CD4-positive, alpha-beta T cell treated with Interleukin-15 for 1 hour (primary cell): ENCODE measurements around the gene PCBP3.
"Not testable (repeated sequence)": the region's sequence is repeated elsewhere in the genome, so short reads cannot be mapped to it uniquely, and the experiment has no call there.

Experiments used
- DNase-seq: peaks from one replicate; pipeline ENCODE4 v3.0.0-alpha.2; 2020

The PCBP3 gene

DNA sequence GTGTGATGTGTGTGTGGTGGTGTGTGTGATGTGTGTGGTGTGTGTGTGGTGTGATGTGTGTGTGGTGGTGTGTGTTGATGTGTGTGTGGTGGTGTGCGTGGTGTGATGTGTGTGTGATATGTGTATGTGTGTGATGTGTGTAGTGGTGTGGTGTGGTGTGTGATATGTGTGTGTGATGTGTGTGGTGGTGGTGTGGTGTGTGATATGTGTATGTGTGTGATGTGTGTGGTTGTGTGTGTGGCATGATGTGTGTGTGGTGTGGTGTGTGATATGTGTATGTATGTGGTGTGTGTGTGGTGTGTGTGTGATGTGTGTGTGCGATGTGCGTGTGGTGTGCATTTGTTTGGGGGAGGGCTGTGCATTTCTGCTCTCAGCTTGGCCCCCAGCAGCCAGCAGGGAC is 7.1 kb upstream of the PCBP3 start:
- no peak for DNase-seq

DNA sequence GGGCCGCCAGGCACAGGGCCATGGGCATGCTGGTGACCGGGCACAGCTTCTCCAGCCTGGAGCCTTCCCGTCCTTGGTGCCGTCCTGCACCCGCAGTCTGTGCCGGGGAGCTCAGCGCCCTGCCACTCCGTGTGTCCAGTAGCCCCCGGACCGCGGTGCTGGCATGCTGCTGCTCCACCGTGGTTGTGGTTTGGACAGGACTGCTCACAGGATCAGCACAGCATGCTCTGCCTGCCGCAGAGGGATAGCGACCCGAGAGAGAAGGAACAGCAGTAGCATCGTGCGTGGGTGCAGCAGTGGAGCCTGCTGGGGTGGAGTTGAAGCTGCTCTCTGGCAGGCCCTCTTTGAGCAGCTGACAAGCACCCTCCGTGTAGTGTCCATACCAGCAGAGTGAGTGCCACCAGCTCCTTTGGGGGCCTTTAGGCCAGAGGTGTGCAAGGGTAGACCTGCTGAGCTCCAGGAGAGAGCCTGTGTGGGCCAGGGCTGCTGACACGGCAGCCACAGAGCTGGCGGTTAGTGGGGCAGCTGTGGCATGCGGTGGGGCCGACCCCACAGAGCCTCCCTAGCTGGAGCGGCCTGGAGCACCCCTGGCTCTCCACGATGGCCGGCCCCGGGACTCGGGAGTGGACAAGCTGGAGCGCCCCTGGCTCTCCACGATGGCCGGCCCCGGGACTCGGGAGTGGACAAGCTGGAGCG is 6.4 kb upstream of the PCBP3 start:
- DNase-seq, result no peak

DNA sequence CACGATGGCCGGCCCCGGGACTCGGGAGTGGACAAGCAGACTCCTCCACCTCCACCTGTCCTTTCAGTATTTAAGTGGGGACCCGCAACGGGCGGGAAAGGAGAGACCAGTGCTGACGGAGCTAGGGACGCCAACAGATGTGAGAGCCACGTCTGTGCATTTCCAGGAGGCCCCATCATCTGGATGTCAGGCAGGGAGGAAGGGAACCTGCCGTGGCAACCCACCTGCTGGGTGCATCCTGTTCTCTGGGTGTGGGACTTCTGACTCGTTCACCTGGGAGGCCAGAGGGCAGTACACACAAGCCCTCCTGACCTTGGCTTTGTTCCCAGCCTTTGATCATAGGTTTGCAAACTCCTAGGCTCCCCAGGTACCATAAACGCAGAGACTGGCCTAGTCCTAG is 5.6 kb upstream of the PCBP3 start:
- no peak for DNase-seq

DNA sequence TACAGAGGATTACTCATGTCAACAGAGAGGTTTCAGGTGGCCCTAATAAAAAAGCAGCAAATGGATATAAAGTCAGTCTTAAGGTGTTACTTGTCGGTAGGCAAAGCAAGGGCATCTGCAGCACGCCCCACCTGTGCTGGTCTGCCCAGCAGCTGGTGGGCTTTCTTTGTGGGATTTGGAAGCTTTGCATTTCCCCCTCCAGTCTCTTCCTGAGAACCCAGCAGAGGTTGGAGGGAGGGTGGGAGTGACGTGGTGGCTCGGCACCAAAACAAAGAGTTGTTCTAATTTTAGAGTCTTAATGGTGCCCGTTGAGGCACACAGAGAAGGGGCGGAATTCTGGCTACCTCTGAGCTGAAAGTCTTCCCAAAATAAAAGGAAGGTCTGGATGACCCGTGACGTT is 4.8 kb upstream of the PCBP3 start:
- DNase-seq, result no peak

DNA sequence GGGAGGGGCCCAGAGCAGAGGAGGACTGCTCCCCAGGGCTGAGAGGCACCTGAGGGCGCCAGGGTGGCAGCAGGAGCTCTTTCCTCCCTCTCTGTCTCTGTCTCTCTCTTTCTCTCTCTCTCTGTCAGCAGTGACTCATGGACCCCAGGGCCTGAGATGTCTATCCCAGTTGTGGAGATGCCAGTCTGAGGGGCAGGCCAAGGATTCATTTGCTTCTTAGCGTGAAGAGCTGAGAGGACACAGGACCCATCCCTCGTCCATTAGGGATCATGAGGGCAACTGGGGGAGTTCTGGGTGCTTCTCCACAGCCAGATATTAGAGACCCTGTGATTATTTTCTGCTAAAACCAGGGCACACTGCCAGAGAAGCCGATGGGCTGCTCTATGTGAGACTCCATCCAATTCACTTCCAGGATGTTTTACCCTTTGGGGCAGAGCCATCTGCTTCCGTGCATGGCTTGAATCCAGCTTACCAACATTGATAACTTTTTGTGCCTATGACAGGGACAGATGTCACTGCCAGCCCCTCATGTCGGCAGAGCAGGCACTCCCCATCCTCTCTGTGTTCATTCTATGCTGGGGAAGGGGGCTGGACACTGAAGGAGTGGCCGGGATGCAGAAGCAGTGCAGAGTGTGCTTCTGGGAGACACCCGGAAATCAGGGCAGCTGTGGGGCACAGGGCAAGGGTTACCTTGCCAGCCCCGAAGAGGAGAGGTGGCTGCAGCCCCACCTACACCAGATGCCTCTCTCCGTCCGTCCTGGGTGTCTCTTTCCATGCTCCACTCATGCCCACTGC is 4.1 kb upstream of the PCBP3 start:
- DNase-seq, result no peak

DNA sequence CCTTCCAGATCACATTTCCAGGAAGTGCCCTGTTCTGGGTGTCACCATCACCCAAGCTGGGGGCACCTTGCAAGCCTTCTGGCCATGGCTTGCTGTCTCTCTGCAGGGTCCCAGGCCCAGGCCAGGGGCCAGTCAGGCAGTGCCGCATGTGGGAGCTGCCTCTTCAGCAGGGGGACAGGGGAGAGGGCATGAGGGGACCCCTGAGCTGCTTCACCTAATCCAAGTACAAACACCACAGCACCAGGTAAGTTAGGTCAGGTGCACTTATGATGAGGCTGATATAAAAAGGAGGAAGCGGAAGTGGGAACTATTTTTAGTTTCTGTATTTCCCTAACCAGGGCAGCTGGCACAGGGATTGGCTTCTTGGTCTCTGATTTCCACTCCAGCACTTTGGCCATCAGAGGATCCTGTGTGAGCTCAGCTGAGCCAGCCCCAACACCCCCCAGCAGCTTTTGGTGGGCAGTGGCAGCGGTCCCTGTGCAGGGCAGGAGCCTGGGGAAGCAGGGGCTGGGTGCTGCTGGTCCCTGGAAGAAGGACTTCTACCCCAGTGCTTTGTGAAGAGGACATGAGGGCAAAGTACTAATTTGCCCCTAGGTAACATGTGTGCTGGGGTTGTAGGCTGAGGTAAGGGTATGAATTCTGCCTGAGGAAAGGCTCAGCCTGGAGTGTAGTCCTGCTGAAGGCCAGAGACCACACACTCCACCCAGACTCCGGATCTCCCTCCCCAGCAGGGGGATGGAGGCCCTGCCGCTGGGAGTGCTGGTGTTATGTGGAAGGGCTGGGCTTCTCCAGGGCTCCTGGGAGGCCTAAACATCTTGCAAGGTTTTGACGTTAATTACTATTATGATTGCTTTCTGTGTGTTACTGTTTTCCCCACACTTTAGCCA is 3.3 kb upstream of the PCBP3 start:
- DNase-seq, result no peak

DNA sequence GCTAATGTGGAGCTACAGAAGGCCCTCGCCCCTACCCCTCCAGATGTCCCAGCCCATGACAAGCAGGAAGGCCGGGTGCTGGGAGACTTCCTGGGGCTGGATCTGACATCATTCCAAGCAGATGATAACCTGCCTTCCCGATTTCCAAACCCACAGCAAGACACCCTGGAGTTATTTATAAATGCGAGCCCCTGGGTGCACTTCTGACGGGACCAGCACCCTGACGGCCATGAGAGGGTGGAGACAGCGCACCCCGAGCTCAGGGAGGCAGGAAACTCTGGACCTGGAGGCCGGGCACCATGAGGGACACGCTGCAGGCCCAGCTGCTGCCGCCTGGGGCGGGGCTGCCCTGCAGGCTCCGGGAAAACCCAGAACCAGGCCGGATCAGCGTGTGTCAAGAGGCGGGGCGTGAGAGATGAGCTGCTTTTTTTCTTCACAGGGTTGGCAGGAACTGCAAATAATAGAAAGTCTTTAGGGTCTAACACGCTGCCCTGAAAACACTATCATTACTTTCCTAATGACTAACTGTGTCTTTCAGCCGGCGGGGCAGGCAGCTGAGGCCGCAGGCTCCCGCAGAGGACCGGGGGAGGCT is 2.5 kb upstream of the PCBP3 start:
- DNase-seq, result no peak

DNA sequence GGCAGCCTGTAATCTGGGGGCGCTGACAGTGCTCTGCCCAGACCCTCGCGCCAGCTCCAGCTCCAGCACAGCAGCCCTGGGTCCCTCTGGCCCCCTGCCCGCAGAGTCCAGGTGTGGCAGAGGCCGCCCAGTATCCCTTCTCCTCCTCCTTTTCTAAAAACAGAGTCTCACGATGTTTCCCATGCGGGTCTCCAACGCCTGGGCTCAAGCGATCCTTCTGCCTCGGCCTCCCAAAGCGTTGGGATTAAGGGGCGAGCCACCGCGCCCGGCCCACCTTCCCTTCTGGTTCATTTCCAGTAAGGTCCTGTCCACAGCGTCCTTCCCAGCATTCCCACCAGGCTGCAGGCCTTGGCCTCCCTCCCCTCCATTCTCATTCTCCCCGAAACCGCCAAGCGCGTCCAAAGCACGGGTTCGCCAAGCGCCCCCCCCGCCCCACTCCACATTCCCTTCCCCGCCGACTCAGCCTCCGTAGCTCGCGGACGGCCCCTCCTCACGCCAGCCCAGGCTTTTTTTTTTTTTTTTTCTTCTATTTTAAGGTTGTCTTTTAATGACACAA is 2.0 kb upstream of the PCBP3 start:
- no peak for DNase-seq

DNA sequence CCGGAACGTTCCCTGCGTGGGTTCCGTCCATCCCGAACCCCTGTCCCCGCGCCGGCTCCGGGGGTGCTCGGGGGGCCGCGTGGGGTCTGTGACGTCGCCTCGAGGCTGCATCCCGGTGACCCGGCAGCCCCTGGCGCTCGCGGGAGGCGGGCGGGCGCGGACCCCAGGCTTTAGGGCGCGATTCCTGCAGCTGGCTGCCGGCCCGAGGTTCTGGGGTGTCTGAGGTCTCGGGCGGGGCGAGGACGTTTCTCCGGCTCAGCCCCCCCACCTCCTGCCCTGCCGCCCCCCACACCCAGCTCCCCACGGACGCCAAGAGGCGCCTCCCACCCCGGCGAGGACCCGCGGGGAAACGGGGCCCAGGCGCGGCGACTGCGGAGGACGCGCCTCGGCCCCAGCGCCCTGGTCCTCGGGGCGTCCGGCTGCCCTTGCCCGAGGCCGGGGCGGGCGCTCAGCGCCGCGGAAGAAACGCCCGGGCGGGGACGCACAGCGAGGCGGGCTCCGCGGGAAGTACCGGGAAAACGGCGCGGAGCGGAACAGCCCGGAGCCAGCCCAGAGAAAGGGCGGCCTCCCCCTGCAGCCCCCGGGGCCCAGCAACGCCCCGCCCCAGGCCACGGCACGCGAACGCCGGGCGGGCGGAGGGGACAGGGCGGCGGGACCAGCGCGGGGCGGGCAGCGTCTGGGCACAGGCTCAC is 1.3 kb upstream of the PCBP3 start:
- DNase-seq, result no peak

DNA sequence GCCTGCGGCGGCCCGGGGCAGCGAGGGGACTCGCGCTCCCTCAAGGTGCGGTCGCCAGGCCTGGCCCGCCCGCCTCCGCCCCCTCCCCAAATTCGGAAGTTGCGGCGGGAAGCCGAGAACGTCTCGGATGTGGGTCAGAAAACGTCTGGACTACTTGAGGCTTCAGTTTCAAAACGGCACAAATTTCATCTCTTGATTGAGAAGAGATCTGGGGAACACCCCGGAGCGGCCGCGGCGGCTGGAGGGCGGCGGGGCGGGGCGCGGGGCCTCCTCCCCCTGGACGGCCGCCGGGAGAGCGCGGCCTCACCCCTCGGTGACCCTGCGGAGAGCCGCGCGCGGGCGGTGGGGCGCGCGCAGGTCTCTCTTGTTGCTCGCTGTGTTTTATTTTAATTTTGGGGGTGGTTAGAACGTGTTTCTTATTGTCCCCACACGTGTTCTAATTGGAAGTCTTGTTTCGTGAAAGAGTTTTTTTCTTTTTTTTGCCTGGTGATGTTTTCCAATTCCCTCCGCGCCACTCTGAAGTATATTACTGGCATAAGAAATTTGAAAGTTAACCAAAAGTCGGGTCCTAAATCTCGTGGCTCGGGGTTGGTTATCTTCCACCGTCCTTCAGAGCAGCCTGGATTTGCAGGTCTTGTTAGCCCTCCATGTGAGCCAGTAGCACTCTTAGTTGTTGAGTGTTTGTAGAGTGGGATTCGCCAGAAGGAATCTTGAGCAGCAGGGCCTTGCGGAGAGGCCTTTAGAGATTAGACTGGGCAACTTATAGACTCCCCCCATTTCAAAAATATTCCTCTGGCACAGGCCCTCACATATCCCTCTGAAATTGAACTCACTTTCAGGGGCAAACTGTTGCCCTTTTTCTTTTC is 749 bp downstream of the PCBP3 start:
- DNase-seq, result no peak

DNA sequence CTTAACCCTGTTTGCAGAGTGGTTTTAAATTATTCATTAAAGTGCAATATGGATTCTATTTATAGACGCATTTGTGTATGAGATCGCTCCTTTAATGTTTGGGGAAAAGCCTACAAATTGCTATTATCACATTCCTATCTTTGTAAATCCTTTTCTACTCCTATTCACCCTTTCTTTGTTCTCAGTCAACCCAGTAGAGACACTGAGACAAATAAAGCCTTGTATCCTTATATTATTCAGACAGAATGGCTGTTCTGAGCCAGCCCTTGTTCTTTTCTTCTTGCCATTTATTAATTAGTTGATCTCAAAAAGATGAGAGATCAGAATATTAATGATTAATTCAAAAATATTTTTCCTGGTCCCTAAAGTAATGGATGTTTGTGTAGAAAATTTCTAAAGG is 8.4 kb downstream of the PCBP3 start:
- no peak for DNase-seq

DNA sequence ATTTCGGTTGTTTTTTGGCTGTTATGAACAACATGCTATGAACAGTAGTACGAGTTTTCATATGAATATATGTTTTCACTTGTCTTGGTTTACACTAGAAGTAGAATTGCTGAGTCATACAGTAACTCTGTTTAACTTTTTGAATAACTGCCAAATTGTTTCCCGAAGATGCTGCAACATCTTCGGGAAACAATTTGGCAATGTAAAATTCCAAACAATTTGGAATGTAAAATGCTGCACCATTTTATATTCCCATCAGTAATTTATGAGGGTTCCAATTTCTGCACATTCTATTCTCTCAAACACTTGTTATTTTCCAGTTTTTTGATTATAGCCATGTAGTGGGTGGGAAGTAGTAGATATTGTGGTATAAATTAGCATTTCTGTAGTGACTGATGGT is 11.6 kb downstream of the PCBP3 start:
- DNase-seq, result no peak

DNA sequence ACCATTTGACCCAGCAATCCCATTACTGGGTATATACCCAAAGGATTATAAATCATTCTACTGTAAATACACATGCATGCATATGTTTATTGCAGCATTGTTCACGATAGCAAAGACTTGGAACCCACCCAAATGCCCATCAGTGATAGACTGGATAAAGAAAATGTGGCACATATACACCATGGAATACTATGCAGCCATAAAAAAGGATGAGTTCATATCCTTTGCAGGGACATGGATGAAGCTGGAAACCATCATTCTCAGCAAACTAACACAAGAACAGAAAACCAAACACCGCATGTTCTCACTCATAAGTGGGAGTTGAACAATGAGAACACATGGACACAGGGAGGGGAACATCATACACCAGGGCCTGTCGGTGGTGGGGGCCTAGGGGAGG is 12.6 kb downstream of the PCBP3 start:
- not testable (repeated sequence) for DNase-seq

DNA sequence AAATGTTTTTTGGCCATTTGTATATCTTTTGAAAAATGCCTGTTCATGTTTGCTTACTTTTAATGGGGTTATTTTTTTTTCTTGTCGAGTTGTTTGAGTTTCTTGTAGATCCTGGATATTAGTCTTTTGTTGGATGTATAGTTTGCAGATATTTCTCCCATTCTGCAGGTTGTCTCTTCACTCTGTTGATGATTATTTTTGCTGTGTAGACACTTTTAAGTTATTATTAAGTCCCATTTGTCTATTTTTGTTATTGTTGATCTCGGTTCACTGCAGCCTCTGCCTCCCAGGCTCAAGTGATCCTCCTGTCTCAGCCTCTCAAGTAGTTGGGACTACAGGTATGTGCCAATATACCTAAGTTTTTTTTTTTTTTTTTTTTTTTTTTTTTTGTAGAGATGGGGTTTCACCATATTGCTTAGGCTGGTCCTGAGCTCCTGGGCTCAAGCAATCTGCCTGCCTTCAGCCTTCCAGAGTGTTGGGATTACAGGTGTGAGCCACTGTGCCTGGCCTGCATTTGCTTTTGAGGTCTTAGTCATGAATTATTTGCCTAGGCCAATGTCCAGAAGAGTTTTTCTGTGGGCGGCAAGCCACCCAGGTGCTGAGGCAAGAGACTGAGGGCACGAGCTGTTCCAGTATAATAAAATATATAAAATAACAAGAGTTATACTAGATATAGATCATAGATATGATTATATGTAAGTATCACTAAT is 18.5 kb downstream of the PCBP3 start:
- DNase-seq, result not testable (repeated sequence)

DNA sequence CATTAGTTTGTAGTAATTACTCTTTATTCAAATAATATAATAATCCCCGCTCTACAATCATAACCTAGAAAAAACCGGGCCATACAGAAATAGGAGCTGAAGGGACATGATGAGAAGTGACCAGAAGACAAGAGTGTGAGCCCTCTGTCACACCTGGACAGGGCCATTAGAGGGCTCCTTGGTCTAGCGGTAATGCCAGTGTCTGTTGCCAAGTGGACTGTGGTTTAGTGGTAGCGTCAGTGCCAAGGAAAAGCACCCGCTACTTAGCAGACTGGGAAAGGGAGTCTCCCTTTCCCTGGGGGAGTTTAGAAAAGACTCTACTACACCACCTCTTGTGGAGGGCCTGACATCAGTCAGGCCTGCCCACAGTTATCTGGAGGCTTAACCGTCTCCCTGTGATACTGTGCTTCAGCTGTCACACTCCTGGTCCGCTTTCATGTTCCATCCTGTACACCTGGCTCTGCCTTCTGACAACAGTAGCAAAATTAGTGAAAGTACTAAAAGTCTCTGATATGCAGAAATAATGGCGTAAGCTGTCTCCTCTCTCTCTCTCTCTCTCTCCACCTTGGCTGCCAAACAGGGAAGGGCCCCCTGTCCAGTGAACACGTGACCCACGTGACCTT is 19.2 kb downstream of the PCBP3 start:
- not testable (repeated sequence) for DNase-seq

DNA sequence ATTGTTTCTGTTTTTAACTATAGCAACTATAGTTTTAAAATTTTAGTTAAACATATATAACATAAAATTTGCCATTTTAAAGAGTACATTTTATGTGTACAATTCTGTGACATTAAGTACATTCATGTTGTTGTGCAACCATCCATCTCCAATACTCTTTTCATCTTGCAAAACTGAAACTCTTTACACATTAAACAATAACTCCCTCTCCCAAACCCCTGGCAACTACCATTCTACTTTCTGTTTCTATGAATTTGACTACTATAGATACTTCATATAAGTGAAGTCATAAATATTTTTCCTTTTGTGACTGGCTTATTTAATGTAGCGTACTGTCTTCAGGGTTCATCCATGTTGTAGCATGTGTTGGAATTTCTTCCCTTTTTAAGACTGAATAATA is 25.9 kb downstream of the PCBP3 start:
- no peak for DNase-seq

DNA sequence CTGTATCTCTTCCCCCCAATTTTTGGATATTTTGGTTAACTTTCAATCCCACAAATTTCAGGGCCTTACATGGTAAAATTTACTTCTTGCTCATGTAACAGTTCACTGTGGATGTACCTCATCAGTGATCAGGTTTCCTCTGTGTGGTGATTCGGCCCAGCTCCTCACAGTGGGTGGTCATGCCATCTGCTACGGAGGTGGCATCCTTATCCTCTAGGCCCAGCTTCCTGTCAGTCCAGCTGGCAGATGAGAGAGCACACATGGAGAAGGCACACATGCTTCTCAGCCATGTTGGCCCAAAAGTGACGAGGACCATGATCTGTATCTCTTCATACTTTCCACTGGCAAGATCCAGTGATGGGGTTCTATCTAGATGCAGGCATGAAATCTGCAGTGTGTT is 27.2 kb downstream of the PCBP3 start:
- no peak for DNase-seq

DNA sequence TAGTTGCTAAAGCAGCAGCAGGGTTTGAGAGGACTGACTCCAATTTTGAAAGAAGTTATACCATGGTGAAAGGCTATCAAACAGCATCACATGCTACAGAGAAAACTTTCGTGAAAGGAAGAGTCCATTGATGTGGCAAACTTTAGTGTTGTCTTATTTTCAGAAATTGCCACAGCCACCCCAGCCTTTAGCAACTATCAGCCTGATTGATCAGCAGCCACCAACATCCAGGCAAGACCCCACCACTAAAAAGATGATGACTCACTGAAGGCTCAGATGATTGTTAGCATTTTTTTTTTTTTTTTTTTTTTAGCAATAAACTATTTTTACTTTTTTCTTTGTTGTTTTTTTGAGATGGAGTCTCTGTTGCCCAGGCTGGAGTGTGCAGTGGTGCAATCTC is 35.3 kb downstream of the PCBP3 start:
- DNase-seq, result not testable (repeated sequence)

DNA sequence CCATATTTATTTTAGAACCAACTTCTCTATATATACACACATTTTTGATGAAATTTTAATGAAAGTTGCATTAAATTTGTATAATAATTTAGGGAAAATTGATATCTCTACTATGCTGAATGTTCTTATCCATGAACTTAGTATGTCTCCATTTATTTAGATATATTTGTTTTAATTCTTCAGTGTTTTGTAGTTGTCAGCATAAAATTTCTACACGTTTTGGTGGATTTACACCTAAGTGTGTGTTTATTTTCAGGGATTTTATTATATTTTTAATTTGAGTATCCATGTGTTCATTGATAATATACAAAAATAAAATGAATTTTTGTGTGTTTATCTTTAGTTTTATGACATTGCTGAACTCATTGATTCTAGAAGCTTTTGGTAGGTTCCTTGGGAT is 36.7 kb downstream of the PCBP3 start:
- no peak for DNase-seq

DNA sequence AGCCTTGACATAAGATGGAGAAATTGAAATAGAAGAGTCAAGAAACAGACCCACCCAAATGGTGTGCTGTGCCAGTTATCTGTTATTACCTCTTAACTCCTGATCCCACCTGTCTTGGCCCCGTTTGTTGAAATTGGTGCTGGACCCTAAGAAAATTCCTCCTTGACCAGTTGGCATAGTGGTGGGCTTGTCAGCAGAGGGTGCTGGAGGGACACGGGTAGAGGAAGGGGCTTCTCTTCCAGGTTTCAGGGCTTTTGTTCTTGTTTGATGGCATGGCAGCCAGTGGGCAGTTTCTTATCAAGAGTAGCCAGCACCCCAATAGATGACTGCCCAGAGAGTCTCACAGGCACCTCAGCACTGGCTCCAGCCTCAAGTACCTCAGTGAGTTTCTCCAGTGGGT is 51.6 kb downstream of the PCBP3 start:
- DNase-seq, result no peak
